ENCODE data around the gene ZNF599. TPM values are rescaled to one million over a fixed set of nuclear protein-coding genes. Genes with fewer than 3 reads are reported as not detected.

Gene ZNF599
- total and polyA plus RNA-seq, 2 of the 13 experiments (the other 11 are each of a cell fraction or from before 2014, with no cell fraction given), result 5.8 to 7.3 TPM

DNA sequence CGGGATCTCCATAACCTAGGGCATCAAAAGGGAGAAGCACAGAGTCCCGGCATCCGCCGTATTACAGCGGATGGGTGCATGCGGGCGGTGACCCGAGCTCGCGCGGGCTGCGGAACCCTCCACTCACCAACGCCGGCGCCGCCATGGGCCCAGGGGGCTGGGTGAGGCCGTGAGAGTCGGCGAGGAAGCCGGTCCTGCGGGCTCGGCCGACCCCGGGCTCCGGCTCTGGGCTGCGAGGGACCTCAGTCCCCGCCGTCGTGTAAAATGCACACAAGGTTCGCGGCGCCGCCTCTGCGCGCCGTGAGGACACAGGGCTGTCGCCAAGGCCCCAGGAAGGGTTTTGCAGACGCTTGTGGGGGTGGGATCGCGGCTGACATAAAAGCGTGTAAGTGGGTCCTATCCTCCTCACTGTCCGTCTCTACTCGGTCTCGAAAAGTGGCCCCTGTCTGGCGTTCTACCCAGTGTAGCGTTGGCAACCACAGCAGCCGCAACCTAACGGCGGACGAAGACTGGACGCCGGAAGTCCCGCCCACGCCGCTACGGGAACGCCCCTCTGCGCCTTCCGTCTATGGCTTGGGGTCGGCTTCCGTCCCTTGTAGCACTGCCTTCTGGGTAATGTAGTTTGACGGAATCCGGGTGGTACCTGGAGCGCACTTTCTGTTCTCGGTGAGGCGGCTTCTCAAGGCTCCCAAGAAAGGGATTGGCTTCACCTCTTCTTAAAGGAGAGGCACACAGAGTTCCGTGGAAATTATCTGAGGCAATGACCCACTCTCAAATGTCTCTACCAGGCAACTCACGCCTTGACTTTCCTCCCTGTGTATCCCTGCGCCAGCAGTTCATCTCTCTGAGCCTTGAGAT lies at the start of gene ZNF599 (continued):
- TF ChIP-seq, protein P1, sequence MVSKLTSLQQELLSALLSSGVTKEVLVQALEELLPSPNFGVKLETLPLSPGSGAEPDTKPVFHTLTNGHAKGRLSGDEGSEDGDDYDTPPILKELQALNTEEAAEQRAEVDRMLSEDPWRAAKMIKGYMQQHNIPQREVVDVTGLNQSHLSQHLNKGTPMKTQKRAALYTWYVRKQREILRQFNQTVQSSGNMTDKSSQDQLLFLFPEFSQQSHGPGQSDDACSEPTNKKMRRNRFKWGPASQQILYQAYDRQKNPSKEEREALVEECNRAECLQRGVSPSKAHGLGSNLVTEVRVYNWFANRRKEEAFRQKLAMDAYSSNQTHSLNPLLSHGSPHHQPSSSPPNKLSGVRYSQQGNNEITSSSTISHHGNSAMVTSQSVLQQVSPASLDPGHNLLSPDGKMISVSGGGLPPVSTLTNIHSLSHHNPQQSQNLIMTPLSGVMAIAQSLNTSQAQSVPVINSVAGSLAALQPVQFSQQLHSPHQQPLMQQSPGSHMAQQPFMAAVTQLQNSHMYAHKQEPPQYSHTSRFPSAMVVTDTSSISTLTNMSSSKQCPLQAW (CRISPR knock-in tag; IDR thresholded peaks at IDR 0.05), result peak; percentile 41
- TF ChIP-seq, protein P2, sequence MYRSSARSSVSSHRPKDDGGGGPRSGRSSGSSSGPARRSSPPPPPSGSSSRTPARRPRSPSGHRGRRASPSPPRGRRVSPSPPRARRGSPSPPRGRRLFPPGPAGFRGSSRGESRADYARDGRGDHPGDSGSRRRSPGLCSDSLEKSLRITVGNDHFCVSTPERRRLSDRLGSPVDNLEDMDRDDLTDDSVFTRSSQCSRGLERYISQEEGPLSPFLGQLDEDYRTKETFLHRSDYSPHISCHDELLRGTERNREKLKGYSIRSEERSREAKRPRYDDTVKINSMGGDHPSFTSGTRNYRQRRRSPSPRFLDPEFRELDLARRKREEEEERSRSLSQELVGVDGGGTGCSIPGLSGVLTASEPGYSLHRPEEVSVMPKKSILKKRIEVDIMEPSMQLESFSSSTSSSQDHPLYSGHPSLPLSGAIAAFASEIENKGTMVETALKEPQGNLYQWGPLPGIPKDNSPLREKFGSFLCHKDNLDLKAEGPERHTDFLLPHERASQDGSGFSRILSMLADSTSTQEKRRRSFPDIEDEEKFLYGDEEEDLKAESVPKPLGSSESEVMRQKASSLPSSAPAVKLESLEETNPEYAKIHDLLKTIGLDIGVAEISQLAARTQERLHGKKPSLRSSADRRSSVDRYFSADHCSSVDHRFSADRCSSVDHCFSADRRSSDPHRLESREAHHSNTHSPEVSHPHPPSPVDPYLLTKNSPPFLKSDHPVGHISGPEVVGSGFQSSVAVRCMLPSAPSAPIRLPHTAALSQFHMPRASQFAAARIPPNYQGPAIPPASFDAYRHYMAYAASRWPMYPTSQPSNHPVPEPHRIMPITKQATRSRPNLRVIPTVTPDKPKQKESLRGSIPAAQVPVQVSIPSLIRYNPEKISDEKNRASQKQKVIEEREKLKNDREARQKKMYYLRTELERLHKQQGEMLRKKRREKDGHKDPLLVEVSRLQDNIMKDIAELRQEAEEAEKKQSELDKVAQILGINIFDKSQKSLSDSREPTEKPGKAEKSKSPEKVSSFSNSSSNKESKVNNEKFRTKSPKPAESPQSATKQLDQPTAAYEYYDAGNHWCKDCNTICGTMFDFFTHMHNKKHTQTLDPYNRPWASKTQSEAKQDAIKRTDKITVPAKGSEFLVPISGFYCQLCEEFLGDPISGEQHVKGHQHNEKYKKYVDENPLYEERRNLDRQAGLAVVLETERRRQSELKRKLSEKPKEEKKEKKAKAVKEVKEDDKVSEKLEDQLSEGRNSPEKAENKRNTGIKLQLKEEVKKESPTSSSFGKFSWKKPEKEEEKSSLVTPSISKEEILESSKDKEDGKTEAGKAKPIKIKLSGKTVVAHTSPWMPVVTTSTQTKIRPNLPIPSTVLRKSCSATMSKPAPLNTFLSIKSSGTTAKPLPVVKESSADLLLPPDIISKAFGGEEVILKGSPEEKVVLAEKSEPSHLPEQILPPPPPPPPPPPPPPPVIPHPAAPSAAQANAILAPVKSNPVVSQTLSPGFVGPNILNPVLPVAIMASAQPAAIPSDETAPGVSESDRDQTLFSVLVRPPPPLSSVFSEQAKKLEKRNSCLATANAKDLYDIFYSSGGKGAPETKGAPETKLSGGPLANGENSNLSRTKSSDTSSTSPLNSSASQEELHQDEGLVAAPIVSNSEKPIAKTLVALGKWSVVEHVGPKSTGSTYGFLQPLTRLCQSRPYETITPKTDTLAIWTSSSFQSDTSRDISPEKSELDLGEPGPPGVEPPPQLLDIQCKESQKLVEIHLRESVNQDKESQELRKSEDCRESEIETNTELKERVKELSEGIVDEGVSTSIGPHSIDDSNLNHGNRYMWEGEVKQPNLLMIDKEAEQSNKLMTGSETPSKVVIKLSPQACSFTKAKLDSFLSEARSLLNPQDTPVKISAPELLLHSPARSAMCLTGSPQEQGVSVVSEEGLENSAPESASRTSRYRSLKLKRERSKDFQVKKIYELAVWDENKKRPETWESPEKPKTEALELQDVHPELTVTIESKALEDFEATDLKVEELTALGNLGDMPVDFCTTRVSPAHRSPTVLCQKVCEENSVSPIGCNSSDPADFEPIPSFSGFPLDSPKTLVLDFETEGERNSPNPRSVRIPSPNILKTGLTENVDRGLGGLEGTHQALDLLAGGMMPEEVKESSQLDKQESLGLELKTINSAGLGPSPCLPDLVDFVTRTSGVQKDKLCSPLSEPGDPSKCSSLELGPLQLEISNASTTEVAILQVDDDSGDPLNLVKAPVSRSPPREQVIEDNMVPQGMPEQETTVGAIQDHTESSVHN (CRISPR knock-in tag; IDR thresholded peaks at IDR 0.05), result no peak
- TF ChIP-seq, protein P3, sequence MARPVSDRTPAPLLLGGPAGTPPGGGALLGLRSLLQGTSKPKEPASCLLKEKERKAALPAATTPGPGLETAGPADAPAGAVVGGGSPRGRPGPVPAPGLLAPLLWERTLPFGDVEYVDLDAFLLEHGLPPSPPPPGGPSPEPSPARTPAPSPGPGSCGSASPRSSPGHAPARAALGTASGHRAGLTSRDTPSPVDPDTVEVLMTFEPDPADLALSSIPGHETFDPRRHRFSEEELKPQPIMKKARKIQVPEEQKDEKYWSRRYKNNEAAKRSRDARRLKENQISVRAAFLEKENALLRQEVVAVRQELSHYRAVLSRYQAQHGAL (CRISPR knock-in tag; IDR thresholded peaks at IDR 0.05; ENCODE audit: not compliant biosample characterization), result peak; percentile 44
- no peak for TF ChIP-seq ZNF841 (CRISPR knock-in tag; IDR thresholded peaks at IDR 0.05; ENCODE audit: borderline replicate concordance)
- TF ChIP-seq, protein P4, sequence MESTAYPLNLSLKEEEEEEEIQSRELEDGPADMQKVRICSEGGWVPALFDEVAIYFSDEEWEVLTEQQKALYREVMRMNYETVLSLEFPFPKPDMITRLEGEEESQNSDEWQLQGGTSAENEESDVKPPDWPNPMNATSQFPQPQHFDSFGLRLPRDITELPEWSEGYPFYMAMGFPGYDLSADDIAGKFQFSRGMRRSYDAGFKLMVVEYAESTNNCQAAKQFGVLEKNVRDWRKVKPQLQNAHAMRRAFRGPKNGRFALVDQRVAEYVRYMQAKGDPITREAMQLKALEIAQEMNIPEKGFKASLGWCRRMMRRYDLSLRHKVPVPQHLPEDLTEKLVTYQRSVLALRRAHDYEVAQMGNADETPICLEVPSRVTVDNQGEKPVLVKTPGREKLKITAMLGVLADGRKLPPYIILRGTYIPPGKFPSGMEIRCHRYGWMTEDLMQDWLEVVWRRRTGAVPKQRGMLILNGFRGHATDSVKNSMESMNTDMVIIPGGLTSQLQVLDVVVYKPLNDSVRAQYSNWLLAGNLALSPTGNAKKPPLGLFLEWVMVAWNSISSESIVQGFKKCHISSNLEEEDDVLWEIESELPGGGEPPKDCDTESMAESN (CRISPR knock-in tag; conservative IDR thresholded peaks at IDR 0.05), result peak; percentile 77
- peak; percentile 46; the same call in 1 of the 2 replicates for TF ChIP-seq EED (CRISPR knock-in tag; IDR thresholded peaks at IDR 0.05)
- TF ChIP-seq SETDB1 (CRISPR knock-in tag; IDR thresholded peaks at IDR 0.05; ENCODE audit: borderline replicate concordance), result no peak
- no peak for TF ChIP-seq ZNF816 (CRISPR knock-in tag; IDR thresholded peaks at IDR 0.05; ENCODE audit: borderline replicate concordance)
- peak; percentile 63 for TF ChIP-seq SP5 (CRISPR knock-in tag; IDR thresholded peaks at IDR 0.05; ENCODE audit: borderline replicate concordance, low read depth)
- TF ChIP-seq, protein P5, sequence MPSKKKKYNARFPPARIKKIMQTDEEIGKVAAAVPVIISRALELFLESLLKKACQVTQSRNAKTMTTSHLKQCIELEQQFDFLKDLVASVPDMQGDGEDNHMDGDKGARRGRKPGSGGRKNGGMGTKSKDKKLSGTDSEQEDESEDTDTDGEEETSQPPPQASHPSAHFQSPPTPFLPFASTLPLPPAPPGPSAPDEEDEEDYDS (CRISPR knock-in tag; IDR thresholded peaks at IDR 0.05), result peak; percentile 57

Data from HepG2 (cell line).